Testis (tissue), 2 donors: Measurements from ENCODE around the gene TMEM135.

Experiments used
- CTCF ChIP-seq, 3 experiments: fragments of 450-650 bp in 2 of 3; fragments of 200-600 bp in 1 of 3; sonication (generic) in 1 of 3; IDR thresholded peaks; one replicate each; pipeline ENCODE4 v1.5.1; 2016 to 2019; ENCODE audit warnings: antibody characterized with exemption in 3 of 3, mild to moderate bottlenecking in 2 of 3, moderate library complexity in 1 of 3
- POLR2A ChIP-seq: fragments of 450-650 bp; IDR thresholded peaks from one replicate; pipeline ENCODE4 v1.6.1; 2017; ENCODE audit warnings: antibody characterized with exemption, mild to moderate bottlenecking, moderate library complexity

GRCh38 chr11:87322568-87322967 lies 284.8 kb downstream of the TMEM135 start:
- TF ChIP-seq CTCF (IDR thresholded peaks at IDR 0.05) (no peak), POLR2A (no peak)
